D721Med (cell line): ENCODE results near the gene KLHL6.

Source experiments
- DNase-seq: peaks from one replicate; pipeline ENCODE4 v3.0.0; 2011; ENCODE audit warnings: low spot score; ENCODE audit not compliant: insufficient read length
- FAIRE-seq: peaks from 2 replicates; lab custom pipeline; 2011; peaks lifted over from hg19 to GRCh38; lab: Jason Lieb, UNC
- CTCF ChIP-seq: IDR thresholded peaks from 2 replicates; pipeline ENCODE4 v1.5.1; 2012; ENCODE audit warnings: mild to moderate bottlenecking, control low read depth; ENCODE audit not compliant: insufficient read depth; ENCODE audit errors: missing control alignments

The KLHL6 gene

GRCh38 chr3:183551930-183552329, 3.6 kb downstream of the KLHL6 start:
- no peak for FAIRE-seq
- TF ChIP-seq CTCF: no peak
- no peak for DNase-seq

GRCh38 chr3:183548262-183548769, 7.2 kb downstream of the KLHL6 start:
- DNase-seq (no peak), FAIRE-seq (no peak)
- no peak for TF ChIP-seq CTCF

GRCh38 chr3:183546625-183547024, 8.9 kb downstream of the KLHL6 start:
- TF ChIP-seq CTCF: no peak
- DNase-seq (no peak), FAIRE-seq (no peak)

- FAIRE-seq (no peak), DNase-seq (no peak)
- TF ChIP-seq CTCF: no peak
Measured at GRCh38 chr3:183545708-183546107, 9.8 kb downstream of the KLHL6 start.

GRCh38 chr3:183542355-183542754, 13.2 kb downstream of the KLHL6 start:
- DNase-seq (no peak), FAIRE-seq (no peak)
- TF ChIP-seq CTCF: no peak

GRCh38 chr3:183541738-183542137, 13.8 kb downstream of the KLHL6 start:
- DNase-seq (no peak), FAIRE-seq (no peak)
- no peak for TF ChIP-seq CTCF

GRCh38 chr3:183541235-183541655, 14.3 kb downstream of the KLHL6 start:
- no peak for TF ChIP-seq CTCF
- DNase-seq: no peak
- FAIRE-seq: no peak
